Measurements from ENCODE around the gene IWS1.

The IWS1 gene

GRCh38 chr2:127486247-127487058 is 39.8 kb downstream of the IWS1 start:
- no peak for DNase-seq

GRCh38 chr2:127485694-127486071 is 40.6 kb downstream of the IWS1 start:
- no peak for DNase-seq

- no peak for DNase-seq
These were observed 41.1 kb downstream of the IWS1 start for GRCh38 chr2:127485051-127485693.

- DNase-seq, result no peak
These were observed 44.3 kb downstream of the IWS1 start for GRCh38 chr2:127482031-127482430.

- DNase-seq, result no peak
These were observed 46.2 kb downstream of the IWS1 start for GRCh38 chr2:127479866-127480743.

GRCh38 chr2:127479219-127479825 is 47.0 kb downstream of the IWS1 start:
- DNase-seq, result no peak

GRCh38 chr2:127475788-127476187 is 50.5 kb downstream of the IWS1 start:
- DNase-seq, result no peak

GRCh38 chr2:127472268-127472667 is 54.0 kb downstream of the IWS1 start:
- DNase-seq, result no peak

- DNase-seq, result no peak
These were observed 54.9 kb downstream of the IWS1 start for GRCh38 chr2:127471286-127471988.

GRCh38 chr2:127469974-127470373 is 56.3 kb downstream of the IWS1 start:
- DNase-seq, result no peak

- no peak for DNase-seq
These were observed 57.2 kb downstream of the IWS1 start for GRCh38 chr2:127469051-127469450.

GRCh38 chr2:127465258-127465657 is 61.0 kb downstream of the IWS1 start:
- no peak for DNase-seq

GRCh38 chr2:127464470-127465257 is 61.6 kb downstream of the IWS1 start:
- DNase-seq, result no peak

- DNase-seq, result no peak
These were observed 62.9 kb downstream of the IWS1 start for GRCh38 chr2:127463155-127463991.

GRCh38 chr2:127462461-127462860 is 63.8 kb downstream of the IWS1 start:
- DNase-seq, result no peak

- no peak for DNase-seq
These were observed 69.3 kb downstream of the IWS1 start for GRCh38 chr2:127456960-127457359.

GRCh38 chr2:127455566-127456493 is 70.5 kb downstream of the IWS1 start:
- DNase-seq, result peak; percentile 7

GRCh38 chr2:127454595-127455565 is 71.4 kb downstream of the IWS1 start:
- DNase-seq, result no peak
